HG02678 (cell line): ENCODE results near the gene KMT2B.
"Not testable (repeated sequence)": the region's sequence is repeated elsewhere in the genome, so short reads cannot be mapped to it uniquely, and the experiment has no call there.

Experiments
- ATAC-seq: cut with Tn5 transposase; IDR thresholded peaks from one replicate; pipeline ENCODE4 v1.9.1; 2021; ENCODE audit warnings: mild to moderate bottlenecking, moderate library complexity; ENCODE audit not compliant: unreplicated experiment

KMT2B gene

DNA sequence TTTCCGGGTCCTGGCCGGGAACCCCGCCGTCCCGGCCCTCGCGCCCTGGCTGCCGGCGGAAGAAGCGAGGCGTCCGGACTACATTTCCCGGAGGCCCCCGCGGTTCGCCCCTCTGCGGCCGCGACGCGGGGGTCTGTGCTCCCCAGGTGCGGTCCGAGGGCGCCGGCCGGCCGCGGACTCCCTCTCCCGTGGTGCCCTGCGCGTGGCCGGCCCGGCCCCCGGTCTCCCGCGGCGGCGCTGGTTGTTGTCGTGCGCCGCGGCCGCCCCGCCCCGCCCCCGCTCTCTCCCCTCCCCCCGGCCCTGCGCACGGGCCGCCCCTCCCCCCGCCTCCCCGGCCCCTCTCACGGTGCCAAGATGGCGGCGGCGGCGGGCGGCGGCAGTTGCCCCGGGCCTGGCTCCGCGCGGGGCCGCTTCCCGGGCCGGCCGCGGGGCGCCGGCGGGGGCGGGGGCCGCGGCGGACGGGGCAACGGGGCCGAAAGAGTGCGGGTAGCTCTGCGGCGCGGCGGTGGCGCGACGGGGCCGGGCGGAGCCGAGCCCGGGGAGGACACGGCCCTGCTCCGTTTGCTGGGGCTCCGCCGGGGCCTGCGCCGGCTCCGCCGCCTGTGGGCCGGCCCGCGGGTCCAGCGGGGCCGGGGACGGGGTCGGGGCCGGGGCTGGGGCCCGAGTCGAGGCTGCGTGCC, at the start of gene KMT2B:
Gene KMT2B, plus strand, starts transcription at position 339 of the 680 bp plus-strand sequence. Its CDS starts 16 bp downstream, at position 355.
- peak; percentile 64 for ATAC-seq

- no peak for ATAC-seq
These were observed 48.2 kb upstream of the KMT2B start for GRCh38 chr19:35669566-35669965.

DNA sequence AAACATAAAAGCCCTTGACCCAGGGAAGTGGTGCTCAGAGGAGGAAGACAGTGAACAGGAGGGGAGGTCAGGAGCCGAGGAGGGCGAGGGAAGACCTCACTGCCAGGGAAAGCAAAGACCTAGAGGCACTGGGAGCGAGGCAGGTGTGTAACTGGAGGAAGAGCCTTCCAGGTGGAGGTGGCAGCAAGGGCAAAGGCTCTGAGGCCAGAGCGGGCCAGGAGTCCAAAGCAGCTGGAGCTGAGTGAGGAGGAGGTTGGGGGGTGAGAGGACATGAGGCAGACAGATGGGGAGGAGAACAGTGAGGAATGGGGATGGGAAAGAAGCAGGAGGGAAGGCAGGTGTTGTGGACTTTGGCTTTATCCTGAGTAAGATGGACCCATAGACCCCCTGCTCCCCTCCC, 47.8 kb upstream of the KMT2B start:
- no peak for ATAC-seq

DNA sequence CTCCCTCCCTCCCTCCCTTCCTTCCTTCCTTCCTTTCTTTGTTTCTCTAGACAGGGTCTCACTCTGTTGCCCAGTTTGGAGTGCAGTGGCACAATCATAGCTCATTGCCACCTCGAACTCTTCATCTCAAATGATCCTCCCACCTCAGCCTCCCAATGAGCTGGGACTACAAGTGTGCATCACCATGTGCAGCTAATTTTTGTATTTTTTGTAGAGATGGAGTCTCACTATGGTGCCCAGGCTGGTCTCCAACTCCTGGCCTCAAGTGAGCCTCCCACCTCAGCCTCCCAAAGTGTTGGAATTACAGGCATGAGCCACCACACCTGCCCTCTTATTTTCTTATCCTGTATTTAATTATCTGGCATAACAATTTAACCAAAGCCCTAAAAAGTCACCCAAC, 47.1 kb upstream of the KMT2B start:
- ATAC-seq, result no peak

DNA sequence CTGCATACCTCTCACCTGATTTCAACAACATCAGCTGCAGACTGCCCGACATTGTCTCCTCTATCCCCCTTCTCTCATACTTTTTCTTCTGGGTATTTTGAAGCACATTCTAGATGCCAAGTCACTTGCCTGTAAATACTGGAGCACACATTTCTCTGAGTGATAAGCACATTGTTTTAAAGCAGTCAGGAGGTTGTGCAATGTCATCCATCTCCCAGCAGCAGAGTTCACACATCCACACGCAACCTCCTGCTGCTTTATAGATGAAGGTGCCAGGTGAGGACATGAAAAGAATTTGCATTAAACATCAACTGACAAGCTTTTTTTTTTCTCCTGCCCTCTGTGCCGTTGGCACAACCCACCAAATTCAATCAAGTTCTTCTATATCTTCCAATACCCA, 46.0 kb upstream of the KMT2B start:
- ATAC-seq, result no peak

- no peak for ATAC-seq
These were observed 44.5 kb upstream of the KMT2B start for GRCh38 chr19:35673121-35673804.

GRCh38 chr19:35675589-35676140, 42.1 kb upstream of the KMT2B start:
- ATAC-seq, result no peak

DNA sequence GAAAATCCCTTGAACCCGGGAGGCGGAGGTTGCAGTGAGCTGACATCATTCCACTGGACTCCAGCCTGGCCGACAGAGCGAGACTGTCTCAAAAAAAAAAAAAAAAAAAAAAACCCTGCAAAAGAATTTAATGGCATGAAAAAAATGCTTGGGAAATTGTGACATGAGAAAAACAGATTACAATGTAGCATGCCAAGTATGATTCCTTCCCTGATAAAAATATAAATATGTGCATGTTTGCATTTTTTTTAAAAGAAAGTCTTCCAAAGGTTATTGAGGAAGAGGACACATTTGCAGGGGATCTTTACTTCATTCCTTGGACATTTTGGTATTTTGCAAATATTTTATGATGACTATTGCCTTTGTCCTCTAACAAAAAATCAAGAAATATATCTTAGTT, 28.0 kb upstream of the KMT2B start:
- no peak for ATAC-seq

- not testable (repeated sequence) for ATAC-seq
These were observed 26.7 kb upstream of the KMT2B start for GRCh38 chr19:35691106-35691505.

DNA sequence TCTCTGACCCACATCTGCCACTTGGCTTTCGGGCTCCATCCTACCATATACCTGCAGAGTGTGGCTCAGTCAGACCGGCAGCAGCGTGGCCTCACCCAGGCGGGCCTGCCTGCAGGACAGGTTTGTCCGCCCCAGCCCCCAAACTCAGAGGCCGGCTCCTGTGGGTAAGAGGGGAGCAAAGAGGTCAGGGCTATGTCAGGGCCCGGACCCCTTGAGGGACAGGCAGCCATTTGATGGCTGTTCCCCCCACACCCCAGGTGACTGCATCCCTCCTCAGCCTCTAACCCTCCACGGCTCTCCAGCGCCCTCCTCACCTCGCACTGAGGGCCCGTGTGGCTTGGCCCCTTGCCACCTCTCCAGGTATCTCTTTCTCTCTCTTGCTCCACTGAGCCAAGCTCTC, 25.8 kb upstream of the KMT2B start:
- ATAC-seq, result no peak

- ATAC-seq, result no peak
These were observed 24.4 kb upstream of the KMT2B start for GRCh38 chr19:35693422-35693821.

- peak; percentile 83 for ATAC-seq
These were observed 23.8 kb upstream of the KMT2B start for GRCh38 chr19:35693835-35694599.

GRCh38 chr19:35695895-35696422, 21.8 kb upstream of the KMT2B start:
- ATAC-seq, result no peak

DNA sequence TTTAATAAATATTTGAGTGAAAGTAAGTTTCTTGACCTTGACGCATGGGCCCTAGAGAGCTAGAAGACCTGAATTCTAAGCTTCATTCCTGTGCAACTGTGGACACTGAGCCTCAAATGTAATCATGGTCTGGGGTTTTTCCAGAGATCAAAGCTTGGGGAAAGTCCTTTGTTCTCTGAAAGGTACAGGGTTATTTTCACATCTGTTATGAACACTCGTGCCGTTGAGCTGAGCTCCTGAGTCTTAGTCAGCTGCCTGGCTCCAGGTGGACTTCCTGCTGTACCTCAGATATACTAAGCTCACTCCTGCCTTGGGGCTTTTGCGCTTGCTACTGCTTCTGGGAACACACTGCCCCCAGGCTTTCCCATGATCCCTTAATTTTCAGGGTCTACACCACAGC, 21.0 kb upstream of the KMT2B start:
- no peak for ATAC-seq

GRCh38 chr19:35702223-35703012, 15.4 kb upstream of the KMT2B start:
- ATAC-seq, result peak; percentile 97

- ATAC-seq, result no peak
These were observed 14.5 kb upstream of the KMT2B start for GRCh38 chr19:35703343-35703742.

DNA sequence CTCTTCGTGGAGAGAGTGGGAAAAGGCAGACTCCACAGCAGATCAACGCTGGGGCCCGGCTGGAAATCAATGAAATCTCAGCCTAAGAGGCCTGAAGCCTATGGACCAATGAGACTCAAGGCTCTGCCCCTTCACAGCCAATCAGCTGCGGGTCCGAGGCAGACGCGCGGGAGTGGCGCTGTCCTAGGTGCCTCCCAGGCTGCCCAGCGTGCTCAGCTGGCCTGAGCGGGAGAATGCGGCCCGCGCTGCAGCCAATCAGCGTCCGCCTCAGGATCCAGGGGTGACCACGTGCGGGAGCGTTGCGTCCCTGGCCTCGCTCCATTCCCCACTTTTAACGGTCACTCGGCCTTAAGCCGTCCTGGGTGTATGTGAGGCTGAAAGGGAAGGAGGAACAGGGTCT, 13.6 kb upstream of the KMT2B start, which contains the start of gene ZBTB32:
Gene ZBTB32, plus strand, starts transcription at position 341 of the 400 bp plus-strand sequence. CDS start 10,069 bp downstream, outside the sequence.
- no peak for ATAC-seq

GRCh38 chr19:35708391-35708790, 9.4 kb upstream of the KMT2B start:
- no peak for ATAC-seq

- peak; percentile 43 for ATAC-seq
These were observed 6.7 kb upstream of the KMT2B start for GRCh38 chr19:35710784-35711723.
